Transverse colon (tissue), 4 donors: ENCODE data around the gene ABHD16A.

Experiments
- EP300 ChIP-seq: sonication (generic); formaldehyde crosslinking; IDR thresholded peaks from one replicate; pipeline ENCODE4 v1.6.1; 2017; ENCODE audit warnings: antibody characterized with exemption, low read depth
- POLR2AphosphoS5 ChIP-seq, 3 donors: sonication (generic); formaldehyde crosslinking; IDR thresholded peaks; one replicate each; pipeline ENCODE4 v1.6.1; 2016; ENCODE audit warnings: antibody characterized with exemption in 3 of 3
- TF ChIP-seq, protein P1 (sequence below), 5 experiments: fragments of 200-600 bp in 3 of 5; fragments of 450-650 bp in 2 of 5; sonication (generic) in 3 of 5; IDR thresholded peaks; 1 replicate in 2 of 5; 2 replicates in 3 of 5; pipeline ENCODE4 v1.5.1; 2016 to 2017; ENCODE audit warnings: antibody characterized with exemption in 5 of 5, inconsistent platforms in 3 of 5, mild to moderate bottlenecking in 2 of 5, moderate library complexity in 1 of 5

DNA sequence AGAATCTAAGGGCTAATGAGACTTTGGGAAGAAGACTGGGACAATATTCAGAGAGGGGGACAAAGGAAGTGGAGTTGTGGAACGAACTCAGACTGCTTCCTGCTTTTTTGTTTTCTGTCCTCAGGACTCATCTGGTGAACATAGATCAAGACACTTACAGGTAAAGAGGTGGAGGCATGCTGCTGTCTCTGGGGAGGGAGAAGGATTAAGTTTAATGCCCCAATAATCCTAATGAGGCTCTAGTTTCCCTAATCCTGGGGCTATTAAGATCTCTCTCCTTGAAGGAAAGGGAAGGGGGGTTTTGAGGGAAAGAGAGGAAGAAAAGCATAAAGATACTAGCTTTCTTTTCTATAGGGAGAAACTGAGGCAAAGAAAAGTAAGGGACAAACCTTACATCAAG lies 41.3 kb upstream of the ABHD16A start:
- TF ChIP-seq, protein P1, sequence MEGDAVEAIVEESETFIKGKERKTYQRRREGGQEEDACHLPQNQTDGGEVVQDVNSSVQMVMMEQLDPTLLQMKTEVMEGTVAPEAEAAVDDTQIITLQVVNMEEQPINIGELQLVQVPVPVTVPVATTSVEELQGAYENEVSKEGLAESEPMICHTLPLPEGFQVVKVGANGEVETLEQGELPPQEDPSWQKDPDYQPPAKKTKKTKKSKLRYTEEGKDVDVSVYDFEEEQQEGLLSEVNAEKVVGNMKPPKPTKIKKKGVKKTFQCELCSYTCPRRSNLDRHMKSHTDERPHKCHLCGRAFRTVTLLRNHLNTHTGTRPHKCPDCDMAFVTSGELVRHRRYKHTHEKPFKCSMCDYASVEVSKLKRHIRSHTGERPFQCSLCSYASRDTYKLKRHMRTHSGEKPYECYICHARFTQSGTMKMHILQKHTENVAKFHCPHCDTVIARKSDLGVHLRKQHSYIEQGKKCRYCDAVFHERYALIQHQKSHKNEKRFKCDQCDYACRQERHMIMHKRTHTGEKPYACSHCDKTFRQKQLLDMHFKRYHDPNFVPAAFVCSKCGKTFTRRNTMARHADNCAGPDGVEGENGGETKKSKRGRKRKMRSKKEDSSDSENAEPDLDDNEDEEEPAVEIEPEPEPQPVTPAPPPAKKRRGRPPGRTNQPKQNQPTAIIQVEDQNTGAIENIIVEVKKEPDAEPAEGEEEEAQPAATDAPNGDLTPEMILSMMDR (IDR thresholded peaks at IDR 0.05) = no peak
- TF ChIP-seq EP300 (no peak), POLR2AphosphoS5 (IDR thresholded peaks at IDR 0.05) (no peak)
